IMR-90 (cell line): ENCODE measurements around the gene KCNC2. TPM values are rescaled to one million over a fixed set of nuclear protein-coding genes. Genes with fewer than 3 reads are reported as not detected.

Experiments used
- ATAC-seq: fragments of 200-7000 bp; cut with Tn5 transposase; 2 replicates; pipeline ENCODE4 v1.9.1; 2020; ENCODE audit warnings: low read depth, mild to moderate bottlenecking, moderate library complexity
- BruUV-seq: library from RNA; stranded (reverse); fragments of 400-500 nt; replicated peaks from 2 replicates; lab custom pipeline; 2021; lab: Mats Ljungman, UMichigan
- CTCF ChIA-PET: fragments of 300-600 bp; formaldehyde crosslinking; extraction: SDS; loops from one replicate; lab custom pipeline; 2021; ENCODE audit warnings: antibody characterized with exemption; lab: Yijun Ruan, JAX
- POLR2A ChIA-PET: fragments of 300-600 bp; sonication (Branson Sonifier 250); formaldehyde crosslinking; loops from one replicate; lab custom pipeline; 2022; ENCODE audit warnings: antibody characterized with exemption; ENCODE audit not compliant: unreplicated experiment; lab: Charles Lee
- DNase-seq: peaks from one replicate; pipeline ENCODE4 v3.0.0; 2013
- H2AFZ ChIP-seq: replicated peaks from 2 replicates; pipeline ENCODE3; 2013; ENCODE audit warnings: low read length, mild to moderate bottlenecking; ENCODE audit not compliant: poor library complexity
- H2AK5ac ChIP-seq: 2 replicates; pipeline ENCODE4 v1.6.1; 2013; ENCODE audit warnings: low read depth, low read length, inconsistent platforms
- H2AK9ac ChIP-seq: replicated peaks from 2 replicates; pipeline ENCODE3; 2013; ENCODE audit warnings: mild to moderate bottlenecking, low read depth, low read length, moderate library complexity; ENCODE audit not compliant: poor library complexity
- H2BK120ac ChIP-seq: 2 replicates; pipeline ENCODE4 v1.6.1; 2013; ENCODE audit warnings: low read depth, low read length, inconsistent platforms
- H2BK15ac ChIP-seq: 3 replicates; pipeline ENCODE4 v1.6.1; 2013; ENCODE audit warnings: low read depth, low read length, inconsistent platforms
- H2BK20ac ChIP-seq: 2 replicates; pipeline ENCODE4 v1.6.1; 2013; ENCODE audit warnings: low read depth, mild to moderate bottlenecking, inconsistent platforms, low read length, moderate library complexity
- H2BK5ac ChIP-seq: 2 replicates; pipeline ENCODE4 v1.6.1; 2013; ENCODE audit warnings: mild to moderate bottlenecking, low read depth, low read length, inconsistent platforms; ENCODE audit not compliant: poor library complexity, severe bottlenecking
- H3K14ac ChIP-seq: replicated peaks from 2 replicates; pipeline ENCODE4 v1.6.1; 2013; ENCODE audit warnings: low read depth, low read length, inconsistent platforms
- H3K18ac ChIP-seq: 2 replicates; pipeline ENCODE4 v1.6.1; 2013; ENCODE audit warnings: low read depth, low read length, control low read depth
- H3K23ac ChIP-seq: 2 replicates; pipeline ENCODE4 v1.6.1; 2013; ENCODE audit warnings: low read depth, low read length, inconsistent platforms
- H3K27ac ChIP-seq: 2 replicates; pipeline ENCODE4 v1.5.1; 2013; ENCODE audit warnings: mild to moderate bottlenecking, control low read depth, low read length; ENCODE audit not compliant: insufficient read depth
- H3K27me3 ChIP-seq: 2 replicates; pipeline ENCODE4 v1.6.1; 2013; ENCODE audit warnings: low read length; ENCODE audit not compliant: control insufficient read depth, insufficient read depth
- H3K36me3 ChIP-seq: 2 replicates; pipeline ENCODE4 v1.6.1; 2013; ENCODE audit warnings: low read length, mixed read lengths; ENCODE audit not compliant: control insufficient read depth, insufficient read depth
- H3K4ac ChIP-seq: 2 replicates; pipeline ENCODE4 v1.6.1; 2013; ENCODE audit warnings: low read depth, low read length, inconsistent platforms
- H3K4me1 ChIP-seq: 2 replicates; pipeline ENCODE4 v1.6.1; 2013; ENCODE audit warnings: low read length, mixed read lengths; ENCODE audit not compliant: control insufficient read depth, insufficient read depth
- H3K4me2 ChIP-seq: 2 replicates; pipeline ENCODE4 v1.6.1; 2013; ENCODE audit warnings: low read depth, mild to moderate bottlenecking, control low read depth, low read length, moderate library complexity
- H3K4me3 ChIP-seq: 2 replicates; pipeline ENCODE4 v1.5.1; 2013; ENCODE audit warnings: low read depth, mild to moderate bottlenecking, control low read depth, low read length, moderate library complexity; ENCODE audit not compliant: insufficient read depth
- H3K56ac ChIP-seq: 2 replicates; pipeline ENCODE4 v1.6.1; 2013; ENCODE audit warnings: low read length, inconsistent platforms; ENCODE audit not compliant: insufficient read depth; ENCODE audit errors: extremely low read depth
- H3K79me1 ChIP-seq, 2 experiments: 2 replicates each; pipeline ENCODE4 v1.6.1; 2013; ENCODE audit warnings: low read length in 2 of 2, inconsistent platforms in 1 of 2, low read depth in 1 of 2
- H3K9ac ChIP-seq: 2 replicates; pipeline ENCODE4 v1.6.1; 2013; ENCODE audit warnings: low read depth, low read length, control low read depth
- H3K9me1 ChIP-seq: 2 replicates; pipeline ENCODE4 v1.6.1; 2013; ENCODE audit warnings: low read length, inconsistent platforms; ENCODE audit not compliant: insufficient read depth
- H3K9me3 ChIP-seq: 2 replicates; pipeline ENCODE4 v1.6.1; 2013; ENCODE audit warnings: low read length; ENCODE audit not compliant: control insufficient read depth, insufficient read depth
- H4K20me1 ChIP-seq: 2 replicates; pipeline ENCODE4 v1.6.1; 2013; ENCODE audit warnings: low read length, inconsistent platforms; ENCODE audit not compliant: insufficient read depth
- H4K5ac ChIP-seq: 2 replicates; pipeline ENCODE4 v1.6.1; 2013; ENCODE audit warnings: mild to moderate bottlenecking, low read depth, low read length, control low read depth
- H4K8ac ChIP-seq, 2 experiments: 2 replicates each; pipeline ENCODE4 v1.6.1; 2013; ENCODE audit warnings: low read depth in 2 of 2, low read length in 2 of 2, control low read depth in 1 of 2, inconsistent platforms in 1 of 2
- H4K91ac ChIP-seq: 2 replicates; pipeline ENCODE4 v1.6.1; 2013; ENCODE audit warnings: low read depth, low read length, inconsistent platforms; ENCODE audit not compliant: insufficient read depth
- FOS ChIP-seq: fragments of 150-350 bp; IDR thresholded peaks from 2 replicates; pipeline ENCODE4 v1.6.1; 2016; ENCODE audit warnings: low read depth, low read length
- MAFK ChIP-seq: IDR thresholded peaks from 2 replicates; pipeline ENCODE4 v1.6.1; 2012; ENCODE audit warnings: low read depth, low read length, improper control_type of control experiment
- WGBS, 2 experiments: methylation state at CpG; one replicate each; pipeline versions ENCODE4 v1.1.5 to v1.1.7; 2013; ENCODE audit warnings: missing lambda C conversion rate in 2 of 2; ENCODE audit not compliant: insufficient read length in 1 of 2; ENCODE audit errors: extremely low coverage in 2 of 2; 5-methylcytosine and 5-hydroxymethylcytosine counted together
- dilution Hi-C: fragments of 300-500 bp; cut with HindIII; formaldehyde crosslinking; loops from one replicate; pipeline ENCODE4 v1.14.3; 2018; ENCODE audit warnings: low sequenced_read_pairs; ENCODE audit not compliant: unreplicated experiment
- in situ Hi-C: fragments of 300-500 bp; cut with MboI; formaldehyde crosslinking; loops from 3 replicates; pipeline ENCODE4 v1.14.3; 2019; ENCODE audit warnings: low sequenced_read_pairs, inconsistent platforms, mixed read lengths
- intact Hi-C: fragments of 100-400 bp; cut with micrococcal nuclease; formaldehyde crosslinking; loops from 2 replicates; pipeline ENCODE4 v1.10.0; 2022
- polyA plus RNA-seq, 3 experiments: library from polyadenylated mRNA; depleted of rRNA; stranded (reverse); fragments of >200 nt; gene quantifications; 2 replicates each; pipeline ENCODE4 v1.2.3, GENCODE V29; 2012; ENCODE audit warnings: low replicate concordance in 1 of 3
- total RNA-seq: library from RNA; depleted of rRNA; stranded (reverse); fragments of >200 nt; gene quantifications from 2 replicates; pipeline ENCODE4 v1.2.3, GENCODE V29; 2012

The KCNC2 gene
- total and polyA plus RNA-seq, 2 of the 4 experiments (the other 2 are of a cell fraction) = not detected

- POLR2A ChIA-PET = no interaction called here
- Histone ChIP-seq H4K91ac (no peak overlapping the region), H3K4ac (no peak overlapping the region), H3K9me3 (0 out of 2 replicates have a peak, but pooled peaks cover 3% of the 10 kb centered on the region), H2AK9ac (no peak overlapping the region), H4K20me1 (no peaks in the 10 kb centered on the region), H3K18ac (no peak overlapping the region), H3K9me1 (no peaks in the 10 kb centered on the region), H2BK15ac (no peak overlapping the region), H3K4me2 (no peak overlapping the region), H3K9ac (no peak overlapping the region), H3K56ac (no peak overlapping the region), H3K36me3 (no peaks in the 10 kb centered on the region), H2AFZ (no peak overlapping the region), H4K8ac (no peak overlapping the region), H2BK20ac (no peak overlapping the region), H2AK5ac (no peak overlapping the region), H3K23ac (no peak overlapping the region), H3K27ac (no peak overlapping the region), H3K4me1 (no peaks in the 10 kb centered on the region), H3K4me3 (no peak overlapping the region), H2BK5ac (no peak overlapping the region), H3K27me3 (no peaks in the 10 kb centered on the region), H3K79me1 (no peaks in the 10 kb centered on the region), H3K14ac (no peak overlapping the region), H2BK120ac (no peak overlapping the region), H4K5ac (no peak overlapping the region)
- no peak for ATAC-seq
- in situ Hi-C loops = no loop called here
- intact Hi-C loops = no loop called here
- BruUV-seq = no TSS peak
- TF ChIP-seq FOS (no peak), MAFK (peak; percentile 38)
- dilution Hi-C loops = no loop called here
- CTCF ChIA-PET = no interaction called here
- DNase-seq = no peak
- WGBS, 2 experiments = no CpG with 5 or more reads among the region's 2 CpGs
Measured at GRCh38 chr12:75007133-75007532, 202.5 kb downstream of the KCNC2 start.
